Type B pancreatic cell (in vitro differentiated cells): ENCODE measurements around the gene OR10A6. TPM values are rescaled to one million over a fixed set of nuclear protein-coding genes. Genes with fewer than 3 reads are reported as not detected.

Experiments
- DNase-seq: peaks from one replicate; pipeline ENCODE4 v3.0.0; 2021; ENCODE audit warnings: mixed read lengths; ENCODE audit not compliant: unreplicated experiment; ENCODE audit errors: extremely low spot score
- H3K27ac Mint-ChIP-seq: 2 replicates; pipeline ENCODE4 v1.8.0; 2021; ENCODE audit warnings: mild to moderate bottlenecking, mixed read lengths
- H3K27me3 Mint-ChIP-seq: 2 replicates; pipeline ENCODE4 v1.8.0; 2021; ENCODE audit warnings: mixed read lengths
- H3K36me3 Mint-ChIP-seq: 2 replicates; pipeline ENCODE4 v1.8.0; 2021; ENCODE audit warnings: mixed read lengths
- H3K4me1 Mint-ChIP-seq: one replicate; pipeline ENCODE4 v1.8.0; 2021; ENCODE audit warnings: mixed read lengths; ENCODE audit not compliant: unreplicated experiment
- H3K4me3 Mint-ChIP-seq: 2 replicates; pipeline ENCODE4 v1.8.0; 2021; ENCODE audit warnings: mild to moderate bottlenecking, mixed read lengths
- H3K9me3 Mint-ChIP-seq: 2 replicates; pipeline ENCODE4 v1.8.0; 2021; ENCODE audit warnings: mixed read lengths
- total RNA-seq: library from RNA; stranded (reverse); gene quantifications from 2 replicates; pipeline ENCODE4 v1.2.1, GENCODE V29; 2021; ENCODE audit warnings: low replicate concordance
- TF ChIP-seq, protein P1 (sequence below): fragments of 200-600 bp; sonication (generic); conservative IDR thresholded peaks from 2 replicates; pipeline ENCODE4 v1.5.0; 2021; ENCODE audit warnings: antibody characterized with exemption, mild to moderate bottlenecking

The OR10A6 gene
- total RNA-seq, 1 donor from 2014 or later: not detected

DNA sequence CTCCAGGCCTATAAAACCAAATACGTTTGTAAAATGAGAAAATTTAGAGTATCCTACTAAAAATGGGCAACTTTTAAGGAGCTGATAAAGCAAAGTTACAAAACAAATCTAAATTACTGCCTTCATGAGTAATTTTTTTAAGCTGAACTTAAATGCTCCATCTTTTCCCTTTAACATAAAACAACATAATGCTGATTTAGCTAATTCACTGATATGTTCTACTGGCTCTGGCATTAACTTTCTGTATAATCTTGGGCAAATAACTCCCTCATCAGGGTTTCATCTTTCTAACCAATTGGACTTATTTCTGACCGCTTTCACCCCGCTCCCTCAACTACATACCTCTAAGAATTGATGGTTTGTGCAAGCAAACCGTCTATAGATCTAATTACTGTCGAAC lies 10.1 kb upstream of the OR10A6 start:
- Mint-ChIP-seq H3K9me3 (peaks cover 9% of the 10 kb centered on the region), H3K4me1 (no peaks in the 10 kb centered on the region), H3K36me3 (no peaks in the 10 kb centered on the region), H3K27ac (no peak overlapping the region), H3K4me3 (no peak overlapping the region), H3K27me3 (peaks cover 5% of the 10 kb centered on the region)
- TF ChIP-seq, protein P1, sequence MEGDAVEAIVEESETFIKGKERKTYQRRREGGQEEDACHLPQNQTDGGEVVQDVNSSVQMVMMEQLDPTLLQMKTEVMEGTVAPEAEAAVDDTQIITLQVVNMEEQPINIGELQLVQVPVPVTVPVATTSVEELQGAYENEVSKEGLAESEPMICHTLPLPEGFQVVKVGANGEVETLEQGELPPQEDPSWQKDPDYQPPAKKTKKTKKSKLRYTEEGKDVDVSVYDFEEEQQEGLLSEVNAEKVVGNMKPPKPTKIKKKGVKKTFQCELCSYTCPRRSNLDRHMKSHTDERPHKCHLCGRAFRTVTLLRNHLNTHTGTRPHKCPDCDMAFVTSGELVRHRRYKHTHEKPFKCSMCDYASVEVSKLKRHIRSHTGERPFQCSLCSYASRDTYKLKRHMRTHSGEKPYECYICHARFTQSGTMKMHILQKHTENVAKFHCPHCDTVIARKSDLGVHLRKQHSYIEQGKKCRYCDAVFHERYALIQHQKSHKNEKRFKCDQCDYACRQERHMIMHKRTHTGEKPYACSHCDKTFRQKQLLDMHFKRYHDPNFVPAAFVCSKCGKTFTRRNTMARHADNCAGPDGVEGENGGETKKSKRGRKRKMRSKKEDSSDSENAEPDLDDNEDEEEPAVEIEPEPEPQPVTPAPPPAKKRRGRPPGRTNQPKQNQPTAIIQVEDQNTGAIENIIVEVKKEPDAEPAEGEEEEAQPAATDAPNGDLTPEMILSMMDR: no peak
- DNase-seq: no peak

DNA sequence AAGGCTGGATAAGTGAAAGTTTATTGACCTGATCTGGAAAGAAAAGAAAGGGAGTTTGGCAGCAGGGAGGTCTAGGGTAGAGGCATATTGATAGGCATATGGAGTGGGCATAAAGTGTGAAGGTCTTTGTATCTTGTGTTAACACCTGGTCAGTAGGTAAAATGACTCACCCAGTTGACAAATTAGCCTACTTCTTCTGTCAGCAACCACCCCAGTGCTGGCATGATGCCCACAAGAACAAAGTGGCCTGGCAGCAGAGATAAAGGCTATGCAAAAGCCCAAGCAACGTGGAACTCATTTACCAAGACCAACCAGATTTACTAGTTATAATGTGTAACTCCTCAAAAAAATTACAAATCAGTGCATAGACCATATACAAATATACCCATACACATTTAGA lies 5.5 kb upstream of the OR10A6 start:
- DNase-seq: no peak
- H3K27me3 Mint-ChIP-seq: peaks cover 18% of the 10 kb centered on the region
- H3K27ac Mint-ChIP-seq: no peak overlapping the region
- H3K9me3 Mint-ChIP-seq: no peaks in the 10 kb centered on the region
- H3K36me3 Mint-ChIP-seq: no peaks in the 10 kb centered on the region
- no peak overlapping the region for H3K4me3 Mint-ChIP-seq
- TF ChIP-seq, protein P1: no peak
- H3K4me1 Mint-ChIP-seq: no peaks in the 10 kb centered on the region

DNA sequence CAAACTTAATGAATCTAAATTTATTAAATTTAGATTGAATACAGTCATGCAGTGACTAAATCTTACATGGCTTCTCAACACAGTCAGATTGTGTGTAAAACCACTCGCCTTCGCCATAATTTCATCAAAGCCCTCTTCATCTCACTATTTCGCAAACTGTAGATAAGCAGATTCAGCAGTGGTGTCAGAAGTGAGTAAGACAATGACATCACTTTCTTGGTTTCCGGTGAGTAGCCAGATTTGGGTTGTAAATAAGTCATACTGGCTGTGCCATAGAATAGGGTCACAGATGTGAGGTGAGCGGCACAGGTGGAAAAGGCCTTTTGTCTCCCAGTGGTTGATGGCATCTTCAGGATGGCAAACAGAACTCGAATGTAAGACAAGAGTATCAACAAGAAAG lies 3.4 kb downstream of the OR10A6 start:
- Mint-ChIP-seq H3K4me3 (no peak overlapping the region), H3K4me1 (no peaks in the 10 kb centered on the region), H3K9me3 (no peaks in the 10 kb centered on the region), H3K27me3 (peaks cover 5% of the 10 kb centered on the region), H3K27ac (no peak overlapping the region), H3K36me3 (no peaks in the 10 kb centered on the region)
- TF ChIP-seq, protein P1: no peak
- no peak for DNase-seq

DNA sequence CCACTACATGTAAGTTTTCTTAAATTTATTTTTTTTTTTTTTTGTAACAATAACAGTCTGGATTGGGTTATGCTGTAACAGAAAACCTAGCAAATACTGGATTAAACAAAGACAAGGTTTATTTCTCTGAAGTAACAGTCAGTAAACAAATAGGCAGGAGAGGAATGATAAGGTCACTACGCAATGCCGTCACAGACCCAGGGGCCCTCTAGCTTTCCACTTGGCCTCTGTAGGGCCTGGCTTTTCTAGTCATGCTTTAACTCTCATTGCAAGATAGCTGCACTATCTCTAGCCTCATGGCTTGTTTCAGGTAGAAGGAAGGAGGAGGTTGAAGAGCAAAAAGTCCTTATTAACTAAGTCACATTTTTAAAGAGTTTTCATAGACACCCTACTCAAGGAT lies 6.5 kb downstream of the OR10A6 start:
- Mint-ChIP-seq H3K4me1 (no peaks in the 10 kb centered on the region), H3K9me3 (no peaks in the 10 kb centered on the region), H3K4me3 (no peak overlapping the region), H3K36me3 (no peaks in the 10 kb centered on the region), H3K27ac (no peak overlapping the region), H3K27me3 (no peaks in the 10 kb centered on the region)
- DNase-seq: no peak
- TF ChIP-seq, protein P1: no peak

DNA sequence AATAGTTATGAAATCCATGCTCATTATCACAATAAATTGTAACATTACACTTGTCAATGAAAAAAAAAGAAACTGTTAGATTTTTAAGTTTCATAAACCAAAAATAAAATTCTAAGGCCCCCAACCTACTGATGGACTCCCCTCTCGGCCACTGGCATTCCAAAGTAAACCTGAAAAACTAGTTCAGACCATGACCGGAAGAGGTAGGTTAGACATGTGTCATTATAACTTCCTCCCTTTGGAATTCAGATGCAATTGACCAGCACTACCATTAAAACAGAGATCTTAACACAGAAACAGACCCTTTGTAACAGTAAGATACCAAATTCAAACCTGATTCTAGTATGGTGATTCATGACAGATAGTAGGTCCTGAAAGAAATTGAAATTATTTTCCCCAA lies 12.9 kb downstream of the OR10A6 start:
- no peak for DNase-seq
- no peaks in the 10 kb centered on the region for H3K27me3 Mint-ChIP-seq
- peaks cover 8% of the 10 kb centered on the region for H3K9me3 Mint-ChIP-seq
- H3K4me1 Mint-ChIP-seq: no peaks in the 10 kb centered on the region
- TF ChIP-seq, protein P1: no peak
- H3K27ac Mint-ChIP-seq: no peak overlapping the region
- no peaks in the 10 kb centered on the region for H3K36me3 Mint-ChIP-seq
- no peak overlapping the region for H3K4me3 Mint-ChIP-seq

DNA sequence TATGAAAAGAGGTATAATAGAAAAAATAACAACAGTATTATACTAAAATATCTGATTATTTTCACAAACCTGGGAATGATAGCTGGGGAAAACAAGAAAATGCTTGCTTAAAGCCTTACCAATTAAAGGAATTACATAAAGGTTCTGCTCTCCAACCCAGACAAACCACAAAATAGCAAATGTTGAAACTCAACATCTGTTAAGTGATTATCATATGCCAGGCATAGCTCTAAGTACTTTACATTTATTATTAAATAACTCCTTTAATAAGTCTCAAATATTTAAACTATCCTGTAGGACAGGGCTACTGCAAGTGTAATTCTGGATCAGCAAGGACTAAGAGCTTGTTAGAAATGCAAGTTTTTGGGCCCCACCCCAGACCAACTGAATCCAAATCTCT lies 20.1 kb downstream of the OR10A6 start:
- no peak overlapping the region for H3K27ac Mint-ChIP-seq
- no peak for DNase-seq
- H3K9me3 Mint-ChIP-seq: no peaks in the 10 kb centered on the region
- no peak overlapping the region for H3K4me3 Mint-ChIP-seq
- no peaks in the 10 kb centered on the region for H3K27me3 Mint-ChIP-seq
- TF ChIP-seq, protein P1: no peak
- H3K36me3 Mint-ChIP-seq: no peaks in the 10 kb centered on the region
- H3K4me1 Mint-ChIP-seq: peaks cover 4% of the 10 kb centered on the region
